IPS DF 6.9 (cell line): ENCODE data around the gene CACNA2D3.

Experiments used
- DNase-seq: peaks from one replicate; pipeline ENCODE4 v3.0.0-alpha.2; 2013; ENCODE audit warnings: low read depth, low spot score
- H3K27ac ChIP-seq: one replicate; pipeline ENCODE4 v1.5.1; 2013; ENCODE audit warnings: low read length, control low read depth
- H3K27me3 ChIP-seq: 2 replicates; pipeline ENCODE4 v1.6.1; 2013; ENCODE audit warnings: mild to moderate bottlenecking, low read length; ENCODE audit not compliant: control insufficient read depth, insufficient read depth
- H3K36me3 ChIP-seq: 2 replicates; pipeline ENCODE4 v1.6.1; 2013; ENCODE audit warnings: low read length; ENCODE audit not compliant: control insufficient read depth, insufficient read depth
- H3K4me1 ChIP-seq: 2 replicates; pipeline ENCODE4 v1.6.1; 2013; ENCODE audit warnings: low read length; ENCODE audit not compliant: control insufficient read depth, insufficient read depth
- H3K4me3 ChIP-seq: 2 replicates; pipeline ENCODE4 v1.5.1; 2013; ENCODE audit warnings: mild to moderate bottlenecking, low read length
- H3K9me3 ChIP-seq: 2 replicates; pipeline ENCODE4 v1.6.1; 2013; ENCODE audit warnings: low read length, inconsistent platforms; ENCODE audit not compliant: control insufficient read depth, insufficient read depth
- WGBS: extraction: QIAGEN DNeasy Blood & Tissue Kit; methylation state at CpG from one replicate; pipeline ENCODE4 v1.1.7; 2013; ENCODE audit warnings: mixed read lengths, missing lambda C conversion rate; ENCODE audit not compliant: insufficient read length, insufficient coverage; 5-methylcytosine and 5-hydroxymethylcytosine counted together

Gene CACNA2D3

GRCh38 chr3:54761637-54762036, 639.3 kb downstream of the CACNA2D3 start:
- 0 out of 2 replicates have a peak, but pooled peaks cover 2% of the 10 kb centered on the region for H3K4me1 ChIP-seq
- no CpG with 5 or more reads among the region's 1 CpG for WGBS
- DNase-seq = no peak
- no peaks in the 10 kb centered on the region for H3K36me3 ChIP-seq
- no peaks in the 10 kb centered on the region for H3K9me3 ChIP-seq
- no peak overlapping the region for H3K4me3 ChIP-seq
- H3K27me3 ChIP-seq = no peaks in the 10 kb centered on the region
- H3K27ac ChIP-seq = no peak overlapping the region

- no peak for DNase-seq
- Histone ChIP-seq H3K27me3 (no peaks in the 10 kb centered on the region), H3K9me3 (no peaks in the 10 kb centered on the region), H3K27ac (no peak overlapping the region), H3K36me3 (no peaks in the 10 kb centered on the region), H3K4me1 (no peaks in the 10 kb centered on the region), H3K4me3 (no peak overlapping the region)
These were observed 642.6 kb downstream of the CACNA2D3 start for GRCh38 chr3:54764911-54765310.

- H3K9me3 ChIP-seq = no peaks in the 10 kb centered on the region
- no CpG with 5 or more reads among the region's 2 CpGs for WGBS
These were observed 648.7 kb downstream of the CACNA2D3 start for GRCh38 chr3:54771050-54771449.

GRCh38 chr3:54772051-54772450, 649.7 kb downstream of the CACNA2D3 start:
- Histone ChIP-seq H3K27me3 (no peaks in the 10 kb centered on the region), H3K27ac (no peak overlapping the region), H3K4me3 (no peak overlapping the region), H3K4me1 (peaks cover 4% of the 10 kb centered on the region; the same call in 1 of the 2 replicates), H3K9me3 (no peaks in the 10 kb centered on the region), H3K36me3 (no peaks in the 10 kb centered on the region)
- no peak for DNase-seq
- no CpG with 5 or more reads among the region's 2 CpGs for WGBS

More at GRCh38 chr3:54771050-54771449, 648.7 kb downstream of the CACNA2D3 start:
- no peak overlapping the region for H3K4me3 ChIP-seq
- peaks cover 4% of the 10 kb centered on the region; the same call in 1 of the 2 replicates for H3K4me1 ChIP-seq
- no peak for DNase-seq
- H3K27ac ChIP-seq = no peak overlapping the region
- H3K27me3 ChIP-seq = no peaks in the 10 kb centered on the region
- no peaks in the 10 kb centered on the region for H3K36me3 ChIP-seq

GRCh38 chr3:54772746-54773145, 650.4 kb downstream of the CACNA2D3 start:
- no peak for DNase-seq
- Histone ChIP-seq H3K4me3 (no peak overlapping the region), H3K27ac (no peak overlapping the region), H3K4me1 (peaks cover 4% of the 10 kb centered on the region; the same call in 1 of the 2 replicates), H3K9me3 (no peaks in the 10 kb centered on the region), H3K36me3 (no peaks in the 10 kb centered on the region), H3K27me3 (no peaks in the 10 kb centered on the region)
- WGBS = no CpG with 5 or more reads among the region's 2 CpGs

- H3K9me3 ChIP-seq = no peaks in the 10 kb centered on the region
- no peaks in the 10 kb centered on the region for H3K27me3 ChIP-seq
- no peak for DNase-seq
- no CpG with 5 or more reads among the region's 4 CpGs for WGBS
- H3K27ac ChIP-seq = no peak overlapping the region
- no peak overlapping the region for H3K4me3 ChIP-seq
- H3K4me1 ChIP-seq = peaks cover 4% of the 10 kb centered on the region; the same call in 1 of the 2 replicates
- no peaks in the 10 kb centered on the region for H3K36me3 ChIP-seq
These were observed 650.9 kb downstream of the CACNA2D3 start for GRCh38 chr3:54773271-54773670.

GRCh38 chr3:54776601-54777000, 654.2 kb downstream of the CACNA2D3 start:
- H3K27me3 ChIP-seq = no peaks in the 10 kb centered on the region
- WGBS = no CpG with 5 or more reads among the region's 2 CpGs
- H3K4me1 ChIP-seq = peaks cover 4% of the 10 kb centered on the region; the same call in 1 of the 2 replicates
- H3K9me3 ChIP-seq = no peaks in the 10 kb centered on the region
- no peak overlapping the region for H3K4me3 ChIP-seq
- DNase-seq = no peak
- H3K36me3 ChIP-seq = no peaks in the 10 kb centered on the region
- no peak overlapping the region for H3K27ac ChIP-seq

- no peaks in the 10 kb centered on the region for H3K9me3 ChIP-seq
- H3K36me3 ChIP-seq = no peaks in the 10 kb centered on the region
- H3K4me3 ChIP-seq = no peak overlapping the region
- no peak for DNase-seq
- H3K4me1 ChIP-seq = peaks cover 4% of the 10 kb centered on the region; the same call in 1 of the 2 replicates
- no CpG with 5 or more reads among the region's 2 CpGs for WGBS
- no peak overlapping the region for H3K27ac ChIP-seq
- no peaks in the 10 kb centered on the region for H3K27me3 ChIP-seq
These were observed 654.8 kb downstream of the CACNA2D3 start for GRCh38 chr3:54777141-54777540.

- Histone ChIP-seq H3K4me3 (no peak overlapping the region), H3K4me1 (no peaks in the 10 kb centered on the region), H3K36me3 (no peaks in the 10 kb centered on the region), H3K9me3 (no peaks in the 10 kb centered on the region), H3K27me3 (no peaks in the 10 kb centered on the region), H3K27ac (no peak overlapping the region)
- DNase-seq = no peak
These were observed 658.0 kb downstream of the CACNA2D3 start for GRCh38 chr3:54780336-54780735.

- Histone ChIP-seq H3K27me3 (no peaks in the 10 kb centered on the region), H3K27ac (no peak overlapping the region), H3K36me3 (no peaks in the 10 kb centered on the region), H3K9me3 (no peaks in the 10 kb centered on the region), H3K4me1 (no peaks in the 10 kb centered on the region), H3K4me3 (no peak overlapping the region)
- no CpG with 5 or more reads among the region's 1 CpG for WGBS
- no peak for DNase-seq
These were observed 659.4 kb downstream of the CACNA2D3 start for GRCh38 chr3:54781728-54782127.

- Histone ChIP-seq H3K27ac (no peak overlapping the region), H3K9me3 (no peaks in the 10 kb centered on the region), H3K36me3 (no peaks in the 10 kb centered on the region), H3K4me3 (no peak overlapping the region), H3K27me3 (no peaks in the 10 kb centered on the region), H3K4me1 (no peaks in the 10 kb centered on the region)
- no peak for DNase-seq
These were observed 661.3 kb downstream of the CACNA2D3 start for GRCh38 chr3:54783611-54784010.
